ENCODE measurements around the gene PTBP1. TPM values are rescaled to one million over a fixed set of nuclear protein-coding genes. Genes with fewer than 3 reads are reported as not detected.

The PTBP1 gene
- total RNA-seq, 1 experiment from 2014 or later: 680 TPM

DNA sequence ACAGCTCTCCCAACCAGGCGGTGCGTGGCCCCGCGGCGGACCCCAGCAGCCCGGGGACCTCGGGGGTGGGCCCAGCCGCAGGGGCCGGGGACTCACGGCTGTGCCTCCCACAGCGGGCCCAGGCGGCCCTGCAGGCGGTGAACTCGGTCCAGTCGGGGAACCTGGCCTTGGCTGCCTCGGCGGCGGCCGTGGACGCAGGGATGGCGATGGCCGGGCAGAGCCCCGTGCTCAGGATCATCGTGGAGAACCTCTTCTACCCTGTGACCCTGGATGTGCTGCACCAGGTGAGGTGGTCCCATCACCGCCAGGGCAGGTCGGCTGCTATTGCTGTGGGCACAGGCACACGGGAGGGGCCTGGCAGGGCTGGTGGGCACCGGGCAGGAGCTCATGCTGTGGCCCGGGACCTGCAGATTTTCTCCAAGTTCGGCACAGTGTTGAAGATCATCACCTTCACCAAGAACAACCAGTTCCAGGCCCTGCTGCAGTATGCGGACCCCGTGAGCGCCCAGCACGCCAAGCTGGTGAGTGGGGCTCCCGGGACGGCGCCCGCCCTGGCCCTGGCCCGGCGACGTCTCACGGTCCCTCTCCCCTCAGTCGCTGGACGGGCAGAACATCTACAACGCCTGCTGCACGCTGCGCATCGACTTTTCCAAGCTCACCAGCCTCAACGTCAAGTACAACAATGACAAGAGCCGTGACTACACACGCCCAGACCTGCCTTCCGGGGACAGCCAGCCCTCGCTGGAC lies 7.3 kb downstream of the PTBP1 start:
- TF ChIP-seq JUN (CRISPR knock-in tag; IDR thresholded peaks at IDR 0.05) (no peak), FOXP1 (CRISPR knock-in tag; IDR thresholded peaks at IDR 0.05; ENCODE audit: borderline replicate concordance) (0 out of 2 replicates have a peak, but pooled peaks have one; percentile 34)
- ChIA-PET CTCF (no interaction called here), POLR2A (interaction anchor here (1.1 kb wide), 1 partner anchor 9 kb away, joined by 4 read pairs; no protein-coding TSS in a partner anchor)
- H3K9me3 Mint-ChIP-seq: no peaks in the 10 kb centered on the region
- peaks cover 34% of the 10 kb centered on the region for H3K4me1 Mint-ChIP-seq
- ATAC-seq: no peak
- peaks cover 57% of the 10 kb centered on the region for H3K36me3 Mint-ChIP-seq
- peak overlapping the region; percentile 74 for H3K27ac Mint-ChIP-seq
- H3K4me3 Mint-ChIP-seq: no peak overlapping the region
- no peaks in the 10 kb centered on the region for H3K27me3 Mint-ChIP-seq (ENCODE audit: low read depth)
- no peak for DNase-seq (ENCODE audit: low spot score)

DNA sequence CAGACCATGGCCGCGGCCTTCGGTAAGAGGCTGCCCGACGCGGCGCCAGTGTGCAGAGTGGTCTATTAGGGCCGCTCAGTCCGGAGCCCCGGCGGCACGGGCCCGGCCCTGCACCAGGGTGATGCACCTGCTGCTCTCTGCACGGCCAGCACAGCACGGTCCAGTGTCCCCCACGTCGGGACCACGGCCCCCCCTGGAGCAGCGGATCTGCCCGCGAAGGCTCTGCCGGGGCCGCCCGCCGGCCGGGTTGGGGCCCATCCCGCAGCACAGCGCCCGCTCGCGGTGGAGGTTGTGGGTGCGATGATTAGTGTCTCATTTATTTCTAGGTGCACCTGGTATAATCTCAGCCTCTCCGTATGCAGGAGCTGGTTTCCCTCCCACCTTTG lies 7.9 kb downstream of the PTBP1 start:
- Mint-ChIP-seq H3K4me3 (no peak overlapping the region), H3K9me3 (no peaks in the 10 kb centered on the region), H3K27me3 (ENCODE audit: low read depth) (no peaks in the 10 kb centered on the region), H3K27ac (peak overlapping the region; percentile 74), H3K4me1 (peaks cover 29% of the 10 kb centered on the region), H3K36me3 (peaks cover 57% of the 10 kb centered on the region)
- CTCF ChIA-PET: no interaction called here
- POLR2A ChIA-PET: interaction anchor here (1.1 kb wide), 1 partner anchor 8 kb away, joined by 4 read pairs; no protein-coding TSS in a partner anchor
- ATAC-seq (no peak), DNase-seq (ENCODE audit: low spot score) (no peak)
- no peak for TF ChIP-seq FOXJ3 (CRISPR knock-in tag; IDR thresholded peaks at IDR 0.05; ENCODE audit: borderline replicate concordance)

DNA sequence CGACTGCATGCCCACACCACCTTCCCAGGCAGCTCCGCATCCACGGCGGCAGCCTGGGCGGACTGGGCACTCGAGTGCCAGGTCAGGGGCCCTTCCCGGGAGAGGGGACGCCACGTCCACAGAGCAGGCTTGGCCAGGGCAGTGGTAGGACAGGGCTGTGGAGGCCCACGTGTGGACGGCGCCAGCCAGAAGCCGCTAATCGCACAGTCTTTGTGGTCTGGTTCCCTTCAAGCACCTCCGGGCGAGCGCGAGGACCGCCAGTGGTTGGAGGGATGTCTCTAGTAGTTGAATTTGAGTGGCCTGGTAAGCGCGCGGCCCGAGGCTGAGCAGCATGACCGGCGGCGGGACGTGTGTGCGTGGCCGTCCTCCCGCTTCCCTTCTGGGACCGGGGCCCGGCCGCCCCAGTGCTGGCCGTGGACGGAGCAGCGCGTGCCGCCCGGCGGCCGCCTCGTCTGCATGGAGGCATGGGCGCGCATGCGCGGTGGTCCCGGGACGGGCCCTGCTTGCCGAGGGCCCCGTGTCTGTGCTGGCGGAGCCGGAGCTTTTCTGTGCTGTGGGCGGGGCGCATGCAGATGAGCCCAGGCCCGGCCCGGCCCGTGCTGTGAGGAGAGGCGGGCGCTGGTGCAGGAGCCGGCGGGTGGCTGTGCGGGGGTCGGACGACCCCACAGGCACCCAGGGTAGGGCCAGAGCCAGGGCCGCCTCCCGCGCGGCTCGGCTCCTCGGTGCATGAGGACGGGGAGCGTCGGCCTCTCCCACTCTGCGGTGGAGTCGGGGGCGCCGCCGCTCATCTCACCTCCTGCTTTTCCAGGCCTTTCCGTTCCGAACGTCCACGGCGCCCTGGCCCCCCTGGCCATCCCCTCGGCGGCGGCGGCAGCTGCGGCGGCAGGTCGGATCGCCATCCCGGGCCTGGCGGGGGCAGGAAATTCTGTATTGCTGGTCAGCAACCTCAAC lies 8.6 kb downstream of the PTBP1 start:
- peaks cover 23% of the 10 kb centered on the region for H3K4me1 Mint-ChIP-seq
- peaks cover 57% of the 10 kb centered on the region for H3K36me3 Mint-ChIP-seq
- ATAC-seq (peak; percentile 15), DNase-seq (ENCODE audit: low spot score) (no peak)
- TF ChIP-seq NFATC4 (CRISPR knock-in tag; IDR thresholded peaks at IDR 0.05) (no peak), JAZF1 (CRISPR knock-in tag; IDR thresholded peaks at IDR 0.05) (no peak), SP1 (CRISPR knock-in tag; conservative IDR thresholded peaks at IDR 0.05) (no peak), TEAD1 (CRISPR knock-in tag; IDR thresholded peaks at IDR 0.05) (no peak), ZBTB21 (CRISPR knock-in tag; IDR thresholded peaks at IDR 0.05; ENCODE audit: borderline replicate concordance) (no peak), ELF4 (CRISPR knock-in tag; IDR thresholded peaks at IDR 0.05; ENCODE audit: low read depth) (no peak), JUN (CRISPR knock-in tag; IDR thresholded peaks at IDR 0.05) (no peak), FOXJ3 (CRISPR knock-in tag; IDR thresholded peaks at IDR 0.05; ENCODE audit: borderline replicate concordance) (no peak), ETV6 (CRISPR knock-in tag; IDR thresholded peaks at IDR 0.05) (no peak), FOXK1 (CRISPR knock-in tag; IDR thresholded peaks at IDR 0.05) (no peak), CBFB (CRISPR knock-in tag; IDR thresholded peaks at IDR 0.05; ENCODE audit: low read depth) (no peak), ZNF671 (CRISPR knock-in tag; IDR thresholded peaks at IDR 0.05) (no peak)
- TF ChIP-seq, protein P1, sequence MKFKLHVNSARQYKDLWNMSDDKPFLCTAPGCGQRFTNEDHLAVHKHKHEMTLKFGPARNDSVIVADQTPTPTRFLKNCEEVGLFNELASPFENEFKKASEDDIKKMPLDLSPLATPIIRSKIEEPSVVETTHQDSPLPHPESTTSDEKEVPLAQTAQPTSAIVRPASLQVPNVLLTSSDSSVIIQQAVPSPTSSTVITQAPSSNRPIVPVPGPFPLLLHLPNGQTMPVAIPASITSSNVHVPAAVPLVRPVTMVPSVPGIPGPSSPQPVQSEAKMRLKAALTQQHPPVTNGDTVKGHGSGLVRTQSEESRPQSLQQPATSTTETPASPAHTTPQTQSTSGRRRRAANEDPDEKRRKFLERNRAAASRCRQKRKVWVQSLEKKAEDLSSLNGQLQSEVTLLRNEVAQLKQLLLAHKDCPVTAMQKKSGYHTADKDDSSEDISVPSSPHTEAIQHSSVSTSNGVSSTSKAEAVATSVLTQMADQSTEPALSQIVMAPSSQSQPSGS (CRISPR knock-in tag; IDR thresholded peaks at IDR 0.05; ENCODE audit: borderline replicate concordance, low read depth): no peak
- TF ChIP-seq, protein P2, sequence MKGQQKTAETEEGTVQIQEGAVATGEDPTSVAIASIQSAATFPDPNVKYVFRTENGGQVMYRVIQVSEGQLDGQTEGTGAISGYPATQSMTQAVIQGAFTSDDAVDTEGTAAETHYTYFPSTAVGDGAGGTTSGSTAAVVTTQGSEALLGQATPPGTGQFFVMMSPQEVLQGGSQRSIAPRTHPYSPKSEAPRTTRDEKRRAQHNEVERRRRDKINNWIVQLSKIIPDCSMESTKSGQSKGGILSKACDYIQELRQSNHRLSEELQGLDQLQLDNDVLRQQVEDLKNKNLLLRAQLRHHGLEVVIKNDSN (CRISPR knock-in tag; IDR thresholded peaks at IDR 0.05): no peak
- TF ChIP-seq, protein P3, sequence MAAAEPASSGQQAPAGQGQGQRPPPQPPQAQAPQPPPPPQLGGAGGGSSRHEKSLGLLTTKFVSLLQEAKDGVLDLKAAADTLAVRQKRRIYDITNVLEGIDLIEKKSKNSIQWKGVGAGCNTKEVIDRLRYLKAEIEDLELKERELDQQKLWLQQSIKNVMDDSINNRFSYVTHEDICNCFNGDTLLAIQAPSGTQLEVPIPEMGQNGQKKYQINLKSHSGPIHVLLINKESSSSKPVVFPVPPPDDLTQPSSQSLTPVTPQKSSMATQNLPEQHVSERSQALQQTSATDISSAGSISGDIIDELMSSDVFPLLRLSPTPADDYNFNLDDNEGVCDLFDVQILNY (CRISPR knock-in tag; IDR thresholded peaks at IDR 0.05): no peak
- H3K27me3 Mint-ChIP-seq (ENCODE audit: low read depth): no peaks in the 10 kb centered on the region
- no peaks in the 10 kb centered on the region for H3K9me3 Mint-ChIP-seq
- no peak overlapping the region for H3K4me3 Mint-ChIP-seq
- ChIA-PET POLR2A (no interaction called here), CTCF (interaction anchor here (1.4 kb wide), 1 partner anchor 33 kb away, joined by 3 read pairs; no protein-coding TSS in a partner anchor)
- no peak overlapping the region for H3K27ac Mint-ChIP-seq
